GM13976 (cell line): ENCODE results near the gene UGP2.

Experiments used
- DNase-seq: peaks from one replicate; pipeline ENCODE4 v3.0.0; 2012; ENCODE audit warnings: low spot score
- CTCF ChIP-seq: IDR thresholded peaks from 2 replicates; pipeline ENCODE4 v1.5.1; 2012; ENCODE audit warnings: borderline replicate concordance, mild to moderate bottlenecking; ENCODE audit not compliant: insufficient read depth; ENCODE audit errors: extremely low read depth, missing control alignments, control extremely low read depth
- in situ Hi-C: fragments of 300-500 bp; cut with MboI; formaldehyde crosslinking; loops from one replicate; pipeline ENCODE4 v1.12.0; 2022; ENCODE audit warnings: low sequenced_read_pairs, mixed read lengths, inconsistent platforms; ENCODE audit not compliant: unreplicated experiment

The UGP2 gene

DNA sequence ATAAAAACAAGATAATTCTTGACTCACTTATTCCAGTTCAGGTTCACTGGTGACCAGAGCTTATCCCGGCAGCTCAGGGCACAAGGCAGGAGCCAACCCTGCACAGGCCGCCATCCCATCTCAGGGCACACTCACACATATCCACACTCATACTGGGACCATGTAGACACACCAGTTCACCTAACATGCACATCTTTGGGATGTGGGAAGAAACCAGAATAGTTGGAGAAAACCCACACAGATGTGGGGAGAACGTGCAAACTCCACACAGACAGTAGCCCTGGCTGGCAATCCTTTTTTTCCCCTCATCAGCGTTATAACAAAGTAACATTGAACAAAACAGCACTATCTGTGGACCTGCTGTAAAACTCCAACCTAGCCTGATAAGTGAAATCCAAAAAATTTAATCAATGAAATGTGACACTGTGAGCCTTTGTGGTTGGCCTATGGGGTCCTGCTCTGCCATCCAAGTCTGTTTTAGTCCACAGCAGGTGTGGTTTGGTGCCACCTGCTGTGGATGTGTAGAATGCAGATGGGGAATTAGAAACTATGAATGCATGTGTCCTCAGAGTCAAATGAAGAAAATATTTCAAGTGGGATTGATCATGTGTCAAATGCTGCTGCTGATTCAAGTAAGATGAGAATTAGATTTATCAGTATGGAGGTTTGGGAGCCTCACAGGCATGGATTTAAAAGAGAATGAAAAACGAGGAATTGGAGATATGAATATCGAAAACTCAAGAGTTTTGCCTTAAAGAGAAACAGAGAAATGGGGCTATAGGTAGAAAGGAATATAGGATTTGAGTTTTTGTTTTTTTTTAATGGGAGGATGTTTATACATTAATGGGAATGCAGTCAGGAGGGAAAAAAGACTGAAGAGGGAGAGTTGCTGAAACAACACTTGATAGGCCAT is 47.0 kb downstream of the UGP2 start:
- peak; percentile 41 for DNase-seq
- in situ Hi-C loops: no loop called here
- TF ChIP-seq CTCF: peak; percentile 84

- DNase-seq: no peak
- in situ Hi-C loops: loop anchor here (10.0 kb wide), 1 partner anchor 196 kb away; no protein-coding TSS in a partner anchor
- TF ChIP-seq CTCF: no peak
Measured at GRCh38 chr2:63890678-63891077, 49.0 kb downstream of the UGP2 start.

- TF ChIP-seq CTCF: no peak
- DNase-seq: no peak
- in situ Hi-C loops: loop anchor here (10.0 kb wide), 1 partner anchor 197 kb away; no protein-coding TSS in a partner anchor
Measured at GRCh38 chr2:63891488-63892030, 49.9 kb downstream of the UGP2 start.

GRCh38 chr2:63893163-63893562 is 51.5 kb downstream of the UGP2 start:
- DNase-seq: no peak
- TF ChIP-seq CTCF: no peak
- in situ Hi-C loops: loop anchor here (10.0 kb wide), 1 partner anchor 198 kb away; no protein-coding TSS in a partner anchor

- in situ Hi-C loops: loop anchor here (10.0 kb wide), 1 partner anchor 199 kb away; no protein-coding TSS in a partner anchor
- no peak for DNase-seq
- TF ChIP-seq CTCF: no peak
Measured at GRCh38 chr2:63894167-63894566, 52.5 kb downstream of the UGP2 start.

GRCh38 chr2:63898839-63899238 is 57.1 kb downstream of the UGP2 start:
- TF ChIP-seq CTCF: no peak
- no peak for DNase-seq
- in situ Hi-C loops: loop anchor here (10.0 kb wide), 1 partner anchor 204 kb away; no protein-coding TSS in a partner anchor
